Right cardiac atrium (tissue), 5 donors: ENCODE data around the gene GBP3. TPM values are rescaled to one million over a fixed set of nuclear protein-coding genes. Genes with fewer than 3 reads are reported as not detected.

Source experiments
- ATAC-seq, 2 donors: fragments of 200-7000 bp; cut with Tn5 transposase; one replicate each; pipeline versions ENCODE4 v1.8.0 to v1.9.1; 2020; ENCODE audit warnings: moderate library complexity in 2 of 2, mild to moderate bottlenecking in 1 of 2
- DNase-seq, 3 donors: peaks; one replicate each; pipeline ENCODE4 v3.0.0-alpha.2; 2020
- H3K27ac ChIP-seq: one replicate; pipeline ENCODE4 v1.5.1; 2013; ENCODE audit warnings: mild to moderate bottlenecking, low read length, control low read depth, moderate library complexity
- H3K27me3 ChIP-seq: one replicate; pipeline ENCODE4 v1.6.1; 2013; ENCODE audit not compliant: control insufficient read depth, insufficient read depth
- H3K4me1 ChIP-seq: one replicate; pipeline ENCODE4 v1.6.1; 2013; ENCODE audit warnings: low read length; ENCODE audit not compliant: control insufficient read depth, insufficient read depth
- H3K4me3 ChIP-seq: one replicate; pipeline ENCODE4 v1.5.1; 2013; ENCODE audit warnings: low read length, control low read depth
- H3K9me3 ChIP-seq: one replicate; pipeline ENCODE4 v1.6.1; 2013; ENCODE audit warnings: low read length; ENCODE audit not compliant: control insufficient read depth
- WGBS: extraction: QIAGEN DNeasy Blood & Tissue Kit; methylation state at CpG from one replicate; pipeline ENCODE4 v1.1.7; 2013; 5-methylcytosine and 5-hydroxymethylcytosine counted together
- intact Hi-C, 4 donors: fragments of 100-400 bp; cut with DNase I; formaldehyde crosslinking; loops; one replicate each; pipeline versions ENCODE4 v1.11.0 to v1.14.0; 2022 to 2023
- long read RNA-seq, 4 donors: library from polyadenylated mRNA; unstranded; transcript quantifications; one replicate each; pipeline ENCODE4 v2.0.0, GENCODE V29; 2020 to 2021
- polyA plus RNA-seq: library from polyadenylated mRNA; stranded (reverse); fragments of 200-250 nt; gene quantifications from one replicate; pipeline ENCODE4 v1.2.3, GENCODE V29; 2013
- total RNA-seq, 4 donors: library from RNA; stranded (reverse); fragmentation: NEBNext Ultra II Directional; extraction: Animal tissue kit (Norgen Biotek cat#: 25700); gene quantifications; one replicate each; pipeline ENCODE4 v1.2.1, GENCODE V29; 2021
- donor health status: healthy with polysubstance abuse.
- donor health status: DM: no; HTN: yes; CAD: no.
- donor health status: DM: no; HTN: no; CAD: no.
- donor health status: DM: no; HTN: yes; CAD: no; lungs with severe emphysema.
- donor health status: DM: yes; HTN: yes; CAD: no.

The GBP3 gene
- total RNA-seq (10 to 100 TPM in 1 of 4 donors, 1 to 10 TPM in 3; 7.4 to 10.3 (median 8.3) TPM), polyA plus RNA-seq (3.5 TPM)
- long read RNA-seq, donor 1, partial matches to known transcripts, result 3 of 7 reads
- long read RNA-seq, donor 1, other reads (novel, unspliced or antisense), result 0 of 7 reads
- long read RNA-seq, donor 2, partial matches to known transcripts, result 0 of 2 reads
- long read RNA-seq, donor 2, other reads (novel, unspliced or antisense), result 2 of 2 reads
- long read RNA-seq, donor 3, partial matches to known transcripts, result 4 of 8 reads
- long read RNA-seq, donor 3, other reads (novel, unspliced or antisense), result 2 of 8 reads
- long read RNA-seq, donor 4, partial matches to known transcripts, result 1 of 1 reads
- long read RNA-seq, donor 4, other reads (novel, unspliced or antisense), result 0 of 1 reads

DNA sequence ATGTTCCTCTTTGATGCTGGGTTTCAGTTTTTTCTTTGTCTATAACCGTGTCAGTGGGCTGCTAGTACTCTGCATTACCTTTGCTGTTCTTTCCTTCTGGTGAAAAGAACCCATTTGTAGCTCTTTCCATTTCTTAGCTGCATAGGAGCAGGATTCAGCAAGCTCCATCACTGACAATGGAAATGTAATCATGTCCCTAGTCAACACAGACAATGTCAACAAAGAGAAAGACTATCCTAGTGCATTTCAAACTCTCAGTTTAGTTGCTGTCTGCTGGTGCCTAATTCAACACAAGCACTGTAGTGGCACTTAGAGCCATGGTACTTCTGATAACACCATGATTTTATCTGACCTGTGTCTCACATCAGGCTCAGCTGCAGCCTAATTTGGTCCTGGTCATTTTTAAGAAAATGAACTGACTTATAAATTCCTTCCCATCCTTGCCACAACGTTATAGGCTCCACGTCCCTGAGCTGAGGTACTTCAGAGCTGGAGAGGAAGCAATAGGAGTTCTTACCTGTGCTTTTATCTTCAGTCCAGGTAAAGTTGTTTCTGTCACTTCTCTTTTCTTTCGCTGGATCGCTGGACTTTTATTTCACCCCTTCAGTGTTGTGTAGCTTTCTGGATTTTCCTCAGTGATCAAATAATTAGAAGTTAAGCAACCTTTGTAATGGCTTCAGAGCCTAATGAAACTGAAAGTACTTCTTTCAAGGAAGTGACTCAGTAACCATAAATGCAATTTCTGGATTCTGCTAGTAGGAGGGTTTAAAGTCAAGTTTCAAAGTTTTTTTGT, at the start of gene GBP3:
GBP3 (minus strand) TSS at position 700 of the 793 bp plus-strand sequence. CDS start 2,145 bp downstream, outside the sequence.
- DNase-seq, result no peak
- Histone ChIP-seq H3K9me3 (no peaks in the 10 kb centered on the region), H3K4me3 (peak within 1 kb of the TSS; percentile 98), H3K4me1 (peaks cover 6% of the 10 kb centered on the region), H3K27ac (peak within 1 kb of the TSS; percentile 99), H3K27me3 (no peaks in the 10 kb centered on the region)
- peak; percentile 82 to 84 for ATAC-seq
- intact Hi-C loops, result no loop called here
- WGBS, result 18% methylated on average over 5 of the region's 5 CpGs

- Histone ChIP-seq H3K4me1 (no peaks in the 10 kb centered on the region), H3K9me3 (no peaks in the 10 kb centered on the region), H3K4me3 (peak overlapping the region; percentile 90), H3K27ac (no peak overlapping the region), H3K27me3 (no peaks in the 10 kb centered on the region)
- DNase-seq (no peak), ATAC-seq (no peak)
- 53% methylated on average over 1 of the region's 1 CpG for WGBS
- intact Hi-C loops, result no loop called here
Measured at GRCh38 chr1:89070509-89070908, 47.8 kb upstream of the GBP3 start.

DNA sequence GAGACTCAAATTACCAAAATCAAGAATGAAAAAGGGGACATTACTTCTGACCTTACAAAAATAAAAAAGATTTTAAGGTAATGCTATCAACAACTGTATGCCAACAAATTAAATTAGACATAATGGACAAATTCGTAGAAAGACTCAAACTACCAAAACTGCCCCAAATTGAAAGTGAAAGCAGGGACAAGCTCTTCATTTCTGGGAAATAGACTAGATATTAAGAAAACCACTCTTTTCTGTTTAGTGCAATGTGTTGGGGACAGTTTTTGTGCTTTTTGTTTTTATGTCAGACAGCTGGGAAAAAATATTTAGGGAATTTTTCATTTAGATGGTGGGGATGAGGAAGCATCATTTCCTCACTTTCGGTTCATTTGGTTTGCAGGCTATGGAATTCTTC, 47.3 kb upstream of the GBP3 start:
- H3K9me3 ChIP-seq, result no peaks in the 10 kb centered on the region
- peak overlapping the region; percentile 90 for H3K4me3 ChIP-seq
- WGBS, result 28% methylated on average over 2 of the region's 2 CpGs
- DNase-seq, result no peak
- no peaks in the 10 kb centered on the region for H3K4me1 ChIP-seq
- no peaks in the 10 kb centered on the region for H3K27me3 ChIP-seq
- ATAC-seq, result no peak
- H3K27ac ChIP-seq, result no peak overlapping the region
- intact Hi-C loops, result no loop called here

DNA sequence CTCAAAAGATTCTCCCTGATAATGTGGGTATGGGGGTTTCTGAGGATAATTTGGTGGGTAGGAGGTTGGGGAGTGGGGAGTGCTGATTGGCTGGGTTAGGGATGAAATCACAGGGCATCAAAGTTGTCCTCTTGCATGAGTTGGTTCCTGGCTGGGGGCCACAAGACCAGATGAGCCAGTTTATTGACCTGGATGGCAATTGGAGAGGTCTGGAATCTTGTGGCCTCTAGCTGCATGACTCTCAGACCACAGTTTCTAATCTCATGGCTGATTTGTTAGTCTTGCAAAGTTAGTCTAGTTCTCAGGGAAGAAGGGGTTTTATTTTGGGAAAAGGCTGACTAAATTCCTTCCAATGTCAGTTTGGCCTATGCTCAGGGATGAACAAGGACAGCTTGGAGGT, 45.6 kb upstream of the GBP3 start:
- Histone ChIP-seq H3K4me1 (no peaks in the 10 kb centered on the region), H3K27me3 (no peaks in the 10 kb centered on the region), H3K27ac (no peak overlapping the region), H3K9me3 (no peaks in the 10 kb centered on the region), H3K4me3 (no peak overlapping the region)
- ATAC-seq, result no peak
- DNase-seq, result no peak
- intact Hi-C loops, result no loop called here

- H3K9me3 ChIP-seq, result no peaks in the 10 kb centered on the region
- no peaks in the 10 kb centered on the region for H3K27me3 ChIP-seq
- intact Hi-C loops, result no loop called here
- WGBS, result 36% methylated on average over 4 of the region's 4 CpGs
- peaks cover 3% of the 10 kb centered on the region for H3K4me1 ChIP-seq
- DNase-seq, result no peak
- peak within 1 kb of the TSS; percentile 92 for H3K4me3 ChIP-seq
- H3K27ac ChIP-seq, result peak within 1 kb of the TSS; percentile 90
- ATAC-seq, result peak; percentile 95 to 96
Measured at GRCh38 chr1:89065079-89065868, 42.6 kb upstream of the GBP3 start, which contains the start of gene GBP1. GBP1 (minus strand) TSS chr1:89065208; CDS start chr1:89063234, 1,974 bp downstream.

GRCh38 chr1:89064632-89065031, 42.0 kb upstream of the GBP3 start:
- Histone ChIP-seq H3K27ac (peak overlapping the region; percentile 83), H3K9me3 (no peaks in the 10 kb centered on the region), H3K4me1 (peaks cover 3% of the 10 kb centered on the region), H3K27me3 (no peaks in the 10 kb centered on the region), H3K4me3 (peak overlapping the region; percentile 92)
- ATAC-seq (peak; percentile 69 to 71), DNase-seq (no peak)
- intact Hi-C loops, result no loop called here
- 9% methylated on average over 4 of the region's 4 CpGs for WGBS

GRCh38 chr1:89063094-89063493, 40.4 kb upstream of the GBP3 start:
- intact Hi-C loops, result no loop called here
- H3K9me3 ChIP-seq, result no peaks in the 10 kb centered on the region
- no peak for DNase-seq
- no peak overlapping the region for H3K27ac ChIP-seq
- no peak overlapping the region for H3K4me3 ChIP-seq
- WGBS, result 83% methylated on average over 3 of the region's 3 CpGs
- no peak for ATAC-seq
- peaks cover 3% of the 10 kb centered on the region for H3K4me1 ChIP-seq
- no peaks in the 10 kb centered on the region for H3K27me3 ChIP-seq

GRCh38 chr1:89060091-89060490, 37.4 kb upstream of the GBP3 start:
- H3K4me1 ChIP-seq, result peaks cover 3% of the 10 kb centered on the region
- H3K27ac ChIP-seq, result no peak overlapping the region
- H3K4me3 ChIP-seq, result no peak overlapping the region
- DNase-seq (no peak), ATAC-seq (no peak)
- H3K9me3 ChIP-seq, result no peaks in the 10 kb centered on the region
- WGBS, result 87% methylated on average over 5 of the region's 5 CpGs
- intact Hi-C loops, result no loop called here
- H3K27me3 ChIP-seq, result no peaks in the 10 kb centered on the region

DNA sequence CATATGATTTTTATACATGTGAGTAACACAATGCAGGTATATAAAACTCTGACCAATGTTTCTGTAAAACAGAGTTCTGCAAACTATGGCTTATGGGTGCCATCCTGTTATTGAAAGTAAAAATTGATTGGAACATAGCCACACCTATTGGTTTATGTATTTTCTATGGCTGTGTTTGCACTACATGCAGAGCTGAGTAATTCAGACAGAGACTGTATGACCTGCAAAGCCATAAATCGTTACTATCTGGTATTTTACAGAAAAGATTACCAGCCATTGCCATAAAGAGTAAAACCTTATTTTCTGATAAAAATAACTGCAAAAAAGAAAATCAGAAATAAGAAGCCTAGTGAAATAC, 29.3 kb upstream of the GBP3 start:
- Histone ChIP-seq H3K27me3 (no peaks in the 10 kb centered on the region), H3K4me1 (no peaks in the 10 kb centered on the region), H3K27ac (no peak overlapping the region), H3K4me3 (no peak overlapping the region), H3K9me3 (no peaks in the 10 kb centered on the region)
- WGBS, result 83% methylated on average over 1 of the region's 1 CpG
- no peak for DNase-seq
- intact Hi-C loops, result no loop called here
- ATAC-seq, result no peak

DNA sequence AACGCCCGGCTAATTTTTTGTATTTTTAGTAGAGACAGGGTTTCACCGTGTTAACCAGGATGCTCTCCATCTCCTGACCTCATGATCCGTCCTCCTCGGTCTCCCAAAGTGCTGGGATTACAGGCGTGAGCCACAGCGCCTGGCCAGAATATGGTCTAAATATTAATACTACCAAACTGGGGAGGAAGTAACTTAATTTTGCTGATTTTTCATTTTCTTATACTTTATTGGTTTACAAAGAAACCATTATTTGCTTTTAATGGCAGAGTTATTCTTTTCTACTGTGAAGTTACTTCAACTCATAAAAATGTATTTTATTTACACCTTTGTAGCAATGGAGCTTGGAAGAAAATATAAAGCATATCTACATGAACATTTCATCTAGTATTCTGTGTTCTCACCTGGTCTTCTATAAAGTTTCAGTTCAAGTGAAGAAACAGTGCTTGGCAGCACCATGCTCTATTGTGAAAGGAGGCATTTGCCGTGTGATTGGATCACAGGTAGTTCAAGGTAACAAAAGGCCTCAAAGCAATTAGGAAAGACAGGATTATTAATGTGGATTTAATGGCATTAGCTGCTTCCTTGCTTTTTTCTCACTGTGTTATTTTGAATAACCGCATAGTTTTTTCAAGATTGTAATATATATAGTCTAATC, 28.8 kb upstream of the GBP3 start:
- no peak for ATAC-seq
- intact Hi-C loops, result no loop called here
- no peaks in the 10 kb centered on the region for H3K9me3 ChIP-seq
- H3K27me3 ChIP-seq, result no peaks in the 10 kb centered on the region
- H3K4me1 ChIP-seq, result no peaks in the 10 kb centered on the region
- H3K4me3 ChIP-seq, result no peak overlapping the region
- DNase-seq, result no peak
- WGBS, result 91% methylated on average over 9 of the region's 9 CpGs
- H3K27ac ChIP-seq, result no peak overlapping the region
